GM23338 (cell line): ENCODE measurements around the gene NPHP4. TPM values are rescaled to one million over a fixed set of nuclear protein-coding genes. Genes with fewer than 3 reads are reported as not detected.

Experiments
- ATAC-seq: fragments of 200-7000 bp; cut with Tn5 transposase; 3 replicates; pipeline ENCODE4 v1.9.1; 2020
- DNase-seq: peaks from one replicate; pipeline ENCODE4 v3.0.0-alpha.2; 2015; ENCODE audit warnings: low spot score
- H2AFZ ChIP-seq: fragments of 200-600 bp; sonication (generic); 2 replicates; pipeline ENCODE4 v1.8.0; 2016; ENCODE audit warnings: antibody characterized with exemption, mild to moderate bottlenecking, moderate library complexity
- H3F3A ChIP-seq: fragments of 200-600 bp; sonication (generic); replicated peaks from 2 replicates; pipeline ENCODE4 v1.8.0; 2017; ENCODE audit warnings: antibody characterized with exemption, mixed run types, low read depth
- H3K27ac ChIP-seq: fragments of 200-600 bp; sonication (generic); 2 replicates; pipeline ENCODE4 v1.6.1; 2016; ENCODE audit warnings: low read depth
- H3K27me3 ChIP-seq: fragments of 200-600 bp; sonication (generic); 2 replicates; pipeline ENCODE4 v1.8.0; 2016; ENCODE audit warnings: mild to moderate bottlenecking, mixed run types, moderate library complexity; ENCODE audit not compliant: insufficient read depth
- H3K36me3 ChIP-seq: fragments of 200-600 bp; sonication (generic); 2 replicates; pipeline ENCODE4 v1.8.0; 2016; ENCODE audit warnings: mild to moderate bottlenecking; ENCODE audit not compliant: insufficient read depth
- H3K4me1 ChIP-seq: fragments of 200-600 bp; sonication (generic); 2 replicates; pipeline ENCODE4 v1.8.0; 2016; ENCODE audit warnings: mild to moderate bottlenecking, moderate library complexity; ENCODE audit not compliant: insufficient read depth
- H3K4me2 ChIP-seq: fragments of 200-600 bp; sonication (generic); 2 replicates; pipeline ENCODE4 v1.7.1; 2017; ENCODE audit warnings: mixed run types
- H3K4me3 ChIP-seq: fragments of 200-600 bp; sonication (generic); 2 replicates; pipeline ENCODE4 v1.6.1; 2016; ENCODE audit warnings: mixed run types
- H3K79me2 ChIP-seq: fragments of 200-600 bp; sonication (generic); replicated peaks from 2 replicates; pipeline ENCODE4 v1.8.0; 2017; ENCODE audit warnings: mild to moderate bottlenecking; ENCODE audit not compliant: insufficient read depth
- H3K9me2 ChIP-seq: fragments of 200-600 bp; sonication (generic); 2 replicates; pipeline ENCODE4 v1.8.0; 2017; ENCODE audit not compliant: insufficient read depth
- H4K20me1 ChIP-seq: fragments of 200-600 bp; sonication (generic); replicated peaks from 2 replicates; pipeline ENCODE4 v1.8.0; 2017; ENCODE audit warnings: mild to moderate bottlenecking; ENCODE audit not compliant: insufficient read depth
- H3K27ac Mint-ChIP-seq: 2 replicates; pipeline ENCODE4 v1.8.0; 2020; ENCODE audit warnings: inconsistent platforms, mild to moderate bottlenecking, moderate library complexity, mixed read lengths
- H3K27me3 Mint-ChIP-seq: 3 replicates; pipeline ENCODE4 v1.8.0; 2022; ENCODE audit warnings: low read depth, mild to moderate bottlenecking, moderate library complexity, mixed read lengths, inconsistent platforms; ENCODE audit not compliant: insufficient read depth, poor library complexity
- H3K36me3 Mint-ChIP-seq: 3 replicates; pipeline ENCODE4 v1.8.0; 2021; ENCODE audit warnings: low read depth, mild to moderate bottlenecking, inconsistent platforms, moderate library complexity, mixed read lengths
- H3K4me1 Mint-ChIP-seq: 3 replicates; pipeline ENCODE4 v1.8.0; 2020; ENCODE audit warnings: mild to moderate bottlenecking, inconsistent platforms, mixed read lengths
- H3K4me3 Mint-ChIP-seq: 3 replicates; pipeline ENCODE4 v1.8.0; 2021; ENCODE audit warnings: moderate library complexity, mild to moderate bottlenecking, inconsistent platforms, mixed read lengths
- H3K9me3 Mint-ChIP-seq: 3 replicates; pipeline ENCODE4 v1.8.0; 2020; ENCODE audit warnings: moderate library complexity, mild to moderate bottlenecking, inconsistent platforms, mixed read lengths
- CREB1 ChIP-seq: fragments of 250-450 bp; sonication (Bioruptor Pico); IDR thresholded peaks from 2 replicates; pipeline ENCODE4 v1.5.0; 2020; ENCODE audit warnings: low read depth, mild to moderate bottlenecking, moderate library complexity
- EZH2 ChIP-seq: fragments of 200-600 bp; sonication (generic); IDR thresholded peaks from one replicate; pipeline ENCODE4 v1.8.0; 2017; ENCODE audit warnings: antibody characterized with exemption, mild to moderate bottlenecking, low read depth; ENCODE audit not compliant: unreplicated experiment
- EZH2phosphoT487 ChIP-seq: fragments of 200-600 bp; sonication (generic); IDR thresholded peaks from one replicate; pipeline ENCODE4 v1.8.1; 2018; ENCODE audit warnings: antibody characterized with exemption; ENCODE audit not compliant: unreplicated experiment
- JUNB ChIP-seq: IDR thresholded peaks from one replicate; pipeline ENCODE4 v1.6.1; 2016; ENCODE audit warnings: antibody characterized with exemption; ENCODE audit not compliant: unreplicated experiment
- NANOG ChIP-seq: IDR thresholded peaks from 2 replicates; pipeline ENCODE4 v1.6.1; 2016; ENCODE audit warnings: antibody characterized with exemption, borderline replicate concordance
- POLR2AphosphoS5 ChIP-seq: IDR thresholded peaks from 2 replicates; pipeline ENCODE4 v1.6.1; 2016; ENCODE audit warnings: antibody characterized with exemption, low read depth
- STAT1 ChIP-seq: IDR thresholded peaks from one replicate; pipeline ENCODE4 v1.6.1; 2016; ENCODE audit warnings: antibody characterized with exemption; ENCODE audit not compliant: unreplicated experiment
- ZNF114 ChIP-seq: fragments of 250-450 bp; sonication (Bioruptor Pico); IDR thresholded peaks from 2 replicates; pipeline ENCODE4 v1.5.0; 2020; ENCODE audit warnings: mild to moderate bottlenecking, moderate library complexity
- ZNF331 ChIP-seq: fragments of 250-450 bp; sonication (Bioruptor Pico); IDR thresholded peaks from 2 replicates; pipeline ENCODE4 v1.5.0; 2020; ENCODE audit warnings: low read depth, mild to moderate bottlenecking, moderate library complexity
- polyA plus RNA-seq: library from polyadenylated mRNA; unstranded; fragments of >200 nt; fragmentation: Nextera tagmentation; extraction: Ambion mirVana; gene quantifications from 2 replicates; pipeline ENCODE4 v1.2.1, GENCODE V29; 2016
- total RNA-seq: library from RNA; depleted of rRNA; stranded (reverse); fragments of >200 nt; shearing (Covaris generic); gene quantifications from 2 replicates; pipeline ENCODE4 v1.2.3, GENCODE V29; 2014
- TF ChIP-seq, protein P1 (sequence below), 2 experiments: fragments of 200-600 bp in 1 of 2; sonication (generic) in 1 of 2; conservative IDR thresholded peaks; 2 replicates each; pipeline versions ENCODE4 v1.5.1 to v1.6.1; 2016 to 2017; ENCODE audit warnings: antibody characterized with exemption in 2 of 2, low read depth in 2 of 2, mild to moderate bottlenecking in 2 of 2, moderate library complexity in 1 of 2
- TF ChIP-seq, protein P2 (sequence below): fragments of 250-450 bp; sonication (Bioruptor Pico); IDR thresholded peaks from 2 replicates; pipeline ENCODE4 v1.5.0; 2020; ENCODE audit warnings: mild to moderate bottlenecking, moderate library complexity
- TF ChIP-seq, protein P3 (sequence below): IDR thresholded peaks from 2 replicates; pipeline ENCODE4 v1.6.1; 2016; ENCODE audit warnings: antibody characterized with exemption
- TF ChIP-seq, protein P4 (sequence below): IDR thresholded peaks from one replicate; pipeline ENCODE4 v1.6.1; 2018; ENCODE audit warnings: antibody characterized with exemption; ENCODE audit not compliant: unreplicated experiment

NPHP4 gene
- total and polyA plus RNA-seq, 2 experiments from 2014 or later = 2.5 to 12.4 TPM

DNA sequence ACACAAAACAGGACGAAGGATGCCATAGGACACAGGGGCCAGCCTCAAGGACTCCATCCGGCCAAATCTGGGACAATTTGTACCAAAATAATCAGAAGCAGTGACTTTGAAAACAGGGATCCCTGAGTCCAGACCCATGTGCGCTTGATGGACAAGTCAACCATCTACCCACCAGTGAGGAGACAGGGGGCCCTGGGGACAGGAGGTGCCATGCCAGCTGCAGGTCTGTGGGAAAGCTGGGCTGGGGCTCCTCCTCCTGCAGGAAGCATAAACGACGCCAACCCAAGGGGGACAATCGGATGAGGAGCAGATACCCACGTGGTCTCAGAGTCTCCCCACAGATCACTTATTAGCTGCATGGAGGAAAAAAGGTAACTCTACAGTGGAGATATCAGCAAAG lies 50.6 kb downstream of the NPHP4 start:
- DNase-seq (no peak), ATAC-seq (no peak)
- no peaks in the 10 kb centered on the region for H3K4me1 ChIP-seq

More for the DNA sequence above, 50.6 kb downstream of the NPHP4 start:
- no peak overlapping the region for H3K4me3 ChIP-seq
- TF ChIP-seq, protein P1, sequence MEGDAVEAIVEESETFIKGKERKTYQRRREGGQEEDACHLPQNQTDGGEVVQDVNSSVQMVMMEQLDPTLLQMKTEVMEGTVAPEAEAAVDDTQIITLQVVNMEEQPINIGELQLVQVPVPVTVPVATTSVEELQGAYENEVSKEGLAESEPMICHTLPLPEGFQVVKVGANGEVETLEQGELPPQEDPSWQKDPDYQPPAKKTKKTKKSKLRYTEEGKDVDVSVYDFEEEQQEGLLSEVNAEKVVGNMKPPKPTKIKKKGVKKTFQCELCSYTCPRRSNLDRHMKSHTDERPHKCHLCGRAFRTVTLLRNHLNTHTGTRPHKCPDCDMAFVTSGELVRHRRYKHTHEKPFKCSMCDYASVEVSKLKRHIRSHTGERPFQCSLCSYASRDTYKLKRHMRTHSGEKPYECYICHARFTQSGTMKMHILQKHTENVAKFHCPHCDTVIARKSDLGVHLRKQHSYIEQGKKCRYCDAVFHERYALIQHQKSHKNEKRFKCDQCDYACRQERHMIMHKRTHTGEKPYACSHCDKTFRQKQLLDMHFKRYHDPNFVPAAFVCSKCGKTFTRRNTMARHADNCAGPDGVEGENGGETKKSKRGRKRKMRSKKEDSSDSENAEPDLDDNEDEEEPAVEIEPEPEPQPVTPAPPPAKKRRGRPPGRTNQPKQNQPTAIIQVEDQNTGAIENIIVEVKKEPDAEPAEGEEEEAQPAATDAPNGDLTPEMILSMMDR (conservative IDR thresholded peaks at IDR 0.05; ENCODE audit: low read depth in 2 of 2) = no peak
- no peak for TF ChIP-seq JUNB
- TF ChIP-seq, protein P2, sequence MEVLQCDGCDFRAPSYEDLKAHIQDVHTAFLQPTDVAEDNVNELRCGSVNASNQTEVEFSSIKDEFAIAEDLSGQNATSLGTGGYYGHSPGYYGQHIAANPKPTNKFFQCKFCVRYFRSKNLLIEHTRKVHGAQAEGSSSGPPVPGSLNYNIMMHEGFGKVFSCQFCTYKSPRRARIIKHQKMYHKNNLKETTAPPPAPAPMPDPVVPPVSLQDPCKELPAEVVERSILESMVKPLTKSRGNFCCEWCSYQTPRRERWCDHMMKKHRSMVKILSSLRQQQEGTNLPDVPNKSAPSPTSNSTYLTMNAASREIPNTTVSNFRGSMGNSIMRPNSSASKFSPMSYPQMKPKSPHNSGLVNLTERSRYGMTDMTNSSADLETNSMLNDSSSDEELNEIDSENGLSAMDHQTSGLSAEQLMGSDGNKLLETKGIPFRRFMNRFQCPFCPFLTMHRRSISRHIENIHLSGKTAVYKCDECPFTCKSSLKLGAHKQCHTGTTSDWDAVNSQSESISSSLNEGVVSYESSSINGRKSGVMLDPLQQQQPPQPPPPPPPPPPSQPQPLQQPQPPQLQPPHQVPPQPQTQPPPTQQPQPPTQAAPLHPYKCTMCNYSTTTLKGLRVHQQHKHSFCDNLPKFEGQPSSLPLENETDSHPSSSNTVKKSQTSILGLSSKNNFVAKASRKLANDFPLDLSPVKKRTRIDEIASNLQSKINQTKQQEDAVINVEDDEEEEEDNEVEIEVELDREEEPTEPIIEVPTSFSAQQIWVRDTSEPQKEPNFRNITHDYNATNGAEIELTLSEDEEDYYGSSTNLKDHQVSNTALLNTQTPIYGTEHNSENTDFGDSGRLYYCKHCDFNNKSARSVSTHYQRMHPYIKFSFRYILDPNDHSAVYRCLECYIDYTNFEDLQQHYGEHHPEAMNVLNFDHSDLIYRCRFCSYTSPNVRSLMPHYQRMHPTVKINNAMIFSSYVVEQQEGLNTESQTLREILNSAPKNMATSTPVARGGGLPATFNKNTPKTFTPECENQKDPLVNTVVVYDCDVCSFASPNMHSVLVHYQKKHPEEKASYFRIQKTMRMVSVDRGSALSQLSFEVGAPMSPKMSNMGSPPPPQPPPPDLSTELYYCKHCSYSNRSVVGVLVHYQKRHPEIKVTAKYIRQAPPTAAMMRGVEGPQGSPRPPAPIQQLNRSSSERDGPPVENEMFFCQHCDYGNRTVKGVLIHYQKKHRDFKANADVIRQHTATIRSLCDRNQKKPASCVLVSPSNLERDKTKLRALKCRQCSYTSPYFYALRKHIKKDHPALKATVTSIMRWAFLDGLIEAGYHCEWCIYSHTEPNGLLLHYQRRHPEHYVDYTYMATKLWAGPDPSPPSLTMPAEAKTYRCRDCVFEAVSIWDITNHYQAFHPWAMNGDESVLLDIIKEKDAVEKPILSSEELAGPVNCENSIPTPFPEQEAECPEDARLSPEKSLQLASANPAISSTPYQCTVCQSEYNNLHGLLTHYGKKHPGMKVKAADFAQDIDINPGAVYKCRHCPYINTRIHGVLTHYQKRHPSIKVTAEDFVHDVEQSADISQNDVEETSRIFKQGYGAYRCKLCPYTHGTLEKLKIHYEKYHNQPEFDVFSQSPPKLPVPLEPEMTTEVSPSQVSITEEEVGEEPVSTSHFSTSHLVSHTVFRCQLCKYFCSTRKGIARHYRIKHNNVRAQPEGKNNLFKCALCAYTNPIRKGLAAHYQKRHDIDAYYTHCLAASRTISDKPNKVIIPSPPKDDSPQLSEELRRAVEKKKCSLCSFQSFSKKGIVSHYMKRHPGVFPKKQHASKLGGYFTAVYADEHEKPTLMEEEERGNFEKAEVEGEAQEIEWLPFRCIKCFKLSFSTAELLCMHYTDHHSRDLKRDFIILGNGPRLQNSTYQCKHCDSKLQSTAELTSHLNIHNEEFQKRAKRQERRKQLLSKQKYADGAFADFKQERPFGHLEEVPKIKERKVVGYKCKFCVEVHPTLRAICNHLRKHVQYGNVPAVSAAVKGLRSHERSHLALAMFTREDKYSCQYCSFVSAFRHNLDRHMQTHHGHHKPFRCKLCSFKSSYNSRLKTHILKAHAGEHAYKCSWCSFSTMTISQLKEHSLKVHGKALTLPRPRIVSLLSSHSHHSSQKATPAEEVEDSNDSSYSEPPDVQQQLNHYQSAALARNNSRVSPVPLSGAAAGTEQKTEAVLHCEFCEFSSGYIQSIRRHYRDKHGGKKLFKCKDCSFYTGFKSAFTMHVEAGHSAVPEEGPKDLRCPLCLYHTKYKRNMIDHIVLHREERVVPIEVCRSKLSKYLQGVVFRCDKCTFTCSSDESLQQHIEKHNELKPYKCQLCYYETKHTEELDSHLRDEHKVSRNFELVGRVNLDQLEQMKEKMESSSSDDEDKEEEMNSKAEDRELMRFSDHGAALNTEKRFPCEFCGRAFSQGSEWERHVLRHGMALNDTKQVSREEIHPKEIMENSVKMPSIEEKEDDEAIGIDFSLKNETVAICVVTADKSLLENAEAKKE = no peak
- no peak for TF ChIP-seq NANOG
- TF ChIP-seq STAT1 = no peak
- TF ChIP-seq, protein P3, sequence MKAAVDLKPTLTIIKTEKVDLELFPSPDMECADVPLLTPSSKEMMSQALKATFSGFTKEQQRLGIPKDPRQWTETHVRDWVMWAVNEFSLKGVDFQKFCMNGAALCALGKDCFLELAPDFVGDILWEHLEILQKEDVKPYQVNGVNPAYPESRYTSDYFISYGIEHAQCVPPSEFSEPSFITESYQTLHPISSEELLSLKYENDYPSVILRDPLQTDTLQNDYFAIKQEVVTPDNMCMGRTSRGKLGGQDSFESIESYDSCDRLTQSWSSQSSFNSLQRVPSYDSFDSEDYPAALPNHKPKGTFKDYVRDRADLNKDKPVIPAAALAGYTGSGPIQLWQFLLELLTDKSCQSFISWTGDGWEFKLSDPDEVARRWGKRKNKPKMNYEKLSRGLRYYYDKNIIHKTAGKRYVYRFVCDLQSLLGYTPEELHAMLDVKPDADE = no peak
- no peak for TF ChIP-seq EZH2
- no peak for TF ChIP-seq EZH2phosphoT487
- TF ChIP-seq ZNF114 = no peak
- no peak for TF ChIP-seq ZNF331 (CRISPR knock-in tag)
- TF ChIP-seq, protein P4, sequence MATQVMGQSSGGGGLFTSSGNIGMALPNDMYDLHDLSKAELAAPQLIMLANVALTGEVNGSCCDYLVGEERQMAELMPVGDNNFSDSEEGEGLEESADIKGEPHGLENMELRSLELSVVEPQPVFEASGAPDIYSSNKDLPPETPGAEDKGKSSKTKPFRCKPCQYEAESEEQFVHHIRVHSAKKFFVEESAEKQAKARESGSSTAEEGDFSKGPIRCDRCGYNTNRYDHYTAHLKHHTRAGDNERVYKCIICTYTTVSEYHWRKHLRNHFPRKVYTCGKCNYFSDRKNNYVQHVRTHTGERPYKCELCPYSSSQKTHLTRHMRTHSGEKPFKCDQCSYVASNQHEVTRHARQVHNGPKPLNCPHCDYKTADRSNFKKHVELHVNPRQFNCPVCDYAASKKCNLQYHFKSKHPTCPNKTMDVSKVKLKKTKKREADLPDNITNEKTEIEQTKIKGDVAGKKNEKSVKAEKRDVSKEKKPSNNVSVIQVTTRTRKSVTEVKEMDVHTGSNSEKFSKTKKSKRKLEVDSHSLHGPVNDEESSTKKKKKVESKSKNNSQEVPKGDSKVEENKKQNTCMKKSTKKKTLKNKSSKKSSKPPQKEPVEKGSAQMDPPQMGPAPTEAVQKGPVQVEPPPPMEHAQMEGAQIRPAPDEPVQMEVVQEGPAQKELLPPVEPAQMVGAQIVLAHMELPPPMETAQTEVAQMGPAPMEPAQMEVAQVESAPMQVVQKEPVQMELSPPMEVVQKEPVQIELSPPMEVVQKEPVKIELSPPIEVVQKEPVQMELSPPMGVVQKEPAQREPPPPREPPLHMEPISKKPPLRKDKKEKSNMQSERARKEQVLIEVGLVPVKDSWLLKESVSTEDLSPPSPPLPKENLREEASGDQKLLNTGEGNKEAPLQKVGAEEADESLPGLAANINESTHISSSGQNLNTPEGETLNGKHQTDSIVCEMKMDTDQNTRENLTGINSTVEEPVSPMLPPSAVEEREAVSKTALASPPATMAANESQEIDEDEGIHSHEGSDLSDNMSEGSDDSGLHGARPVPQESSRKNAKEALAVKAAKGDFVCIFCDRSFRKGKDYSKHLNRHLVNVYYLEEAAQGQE = no peak
- no peak for TF ChIP-seq CREB1 (CRISPR knock-in tag)
- TF ChIP-seq POLR2AphosphoS5 = no peak
- no peak overlapping the region for H2AFZ ChIP-seq
- no peaks in the 10 kb centered on the region for H3F3A ChIP-seq
- H3K9me3 Mint-ChIP-seq = peaks cover 4% of the 10 kb centered on the region; the same call in 1 of the 3 replicates
- peaks cover 4% of the 10 kb centered on the region; the same call in 2 of the 3 replicates for H3K4me1 Mint-ChIP-seq
- H3K36me3 Mint-ChIP-seq = peaks cover 20% of the 10 kb centered on the region
- H4K20me1 ChIP-seq = no peaks in the 10 kb centered on the region
- no peaks in the 10 kb centered on the region for H3K9me2 ChIP-seq
- H3K27ac ChIP-seq = no peak overlapping the region
- no peaks in the 10 kb centered on the region for H3K27me3 ChIP-seq
- no peak overlapping the region for H3K4me3 Mint-ChIP-seq
- no peaks in the 10 kb centered on the region for H3K79me2 ChIP-seq
- H3K4me2 ChIP-seq = no peak overlapping the region
- no peak overlapping the region for H3K27ac Mint-ChIP-seq
- H3K27me3 Mint-ChIP-seq = peaks cover 8% of the 10 kb centered on the region
- peaks cover 3% of the 10 kb centered on the region; the same call in 1 of the 2 replicates for H3K36me3 ChIP-seq
